ENCODE results near the gene SOHLH1. TPM values are rescaled to one million over a fixed set of nuclear protein-coding genes. Genes with fewer than 3 reads are reported as not detected.

The SOHLH1 gene
- total RNA-seq, 1 experiment from 2014 or later, result not detected

GRCh38 chr9:135736272-135736978, 37.1 kb upstream of the SOHLH1 start:
- DNase-seq, result no peak

GRCh38 chr9:135734616-135735144, 35.4 kb upstream of the SOHLH1 start:
- Histone ChIP-seq H3K9me3 (no peaks in the 10 kb centered on the region), H3K4me3 (no peak overlapping the region), H3K27me3 (peaks cover 3% of the 10 kb centered on the region; the same call in 1 of the 2 replicates), H3K36me3 (no peaks in the 10 kb centered on the region)
- DNase-seq, result no peak

More at GRCh38 chr9:135736272-135736978, 37.1 kb upstream of the SOHLH1 start:
- H3K27me3 ChIP-seq, result peaks cover 3% of the 10 kb centered on the region; the same call in 1 of the 2 replicates
- H3K4me3 ChIP-seq, result no peak overlapping the region
- H3K9me3 ChIP-seq, result no peaks in the 10 kb centered on the region
- H3K36me3 ChIP-seq, result no peaks in the 10 kb centered on the region

- Histone ChIP-seq H3K4me3 (no peak overlapping the region), H3K9me3 (no peaks in the 10 kb centered on the region), H3K36me3 (no peaks in the 10 kb centered on the region), H3K27me3 (peaks cover 3% of the 10 kb centered on the region; the same call in 1 of the 2 replicates)
- DNase-seq, result no peak
Measured at GRCh38 chr9:135732569-135733257, 33.4 kb upstream of the SOHLH1 start.

- Histone ChIP-seq H3K9me3 (no peaks in the 10 kb centered on the region), H3K27me3 (peaks cover 3% of the 10 kb centered on the region; the same call in 1 of the 2 replicates), H3K36me3 (no peaks in the 10 kb centered on the region), H3K4me3 (no peak overlapping the region)
- DNase-seq, result no peak
Measured at GRCh38 chr9:135731454-135731853, 32.2 kb upstream of the SOHLH1 start.

- H3K36me3 ChIP-seq, result no peaks in the 10 kb centered on the region
- no peaks in the 10 kb centered on the region for H3K27me3 ChIP-seq
- no peak overlapping the region for H3K4me3 ChIP-seq
- no peak for DNase-seq
- no peaks in the 10 kb centered on the region for H3K9me3 ChIP-seq
Measured at GRCh38 chr9:135729480-135729879, 30.2 kb upstream of the SOHLH1 start.

- H3K9me3 ChIP-seq, result no peaks in the 10 kb centered on the region
- no peaks in the 10 kb centered on the region for H3K36me3 ChIP-seq
Measured at GRCh38 chr9:135728436-135729110, 29.3 kb upstream of the SOHLH1 start.

GRCh38 chr9:135727257-135727875, 28.1 kb upstream of the SOHLH1 start:
- no peaks in the 10 kb centered on the region for H3K9me3 ChIP-seq
- DNase-seq, result no peak
- no peak overlapping the region for H3K4me3 ChIP-seq
- no peaks in the 10 kb centered on the region for H3K36me3 ChIP-seq
- H3K27me3 ChIP-seq, result no peaks in the 10 kb centered on the region

More at GRCh38 chr9:135728436-135729110, 29.3 kb upstream of the SOHLH1 start:
- Histone ChIP-seq H3K27me3 (no peaks in the 10 kb centered on the region), H3K4me3 (no peak overlapping the region)
- no peak for DNase-seq

- H3K9me3 ChIP-seq, result no peaks in the 10 kb centered on the region
- no peak overlapping the region for H3K4me3 ChIP-seq
- H3K27me3 ChIP-seq, result no peaks in the 10 kb centered on the region
- no peaks in the 10 kb centered on the region for H3K36me3 ChIP-seq
- DNase-seq, result no peak
Measured at GRCh38 chr9:135726138-135726853, 27.0 kb upstream of the SOHLH1 start.

GRCh38 chr9:135724186-135724787, 25.0 kb upstream of the SOHLH1 start:
- Histone ChIP-seq H3K27me3 (no peaks in the 10 kb centered on the region), H3K4me3 (no peak overlapping the region), H3K9me3 (no peaks in the 10 kb centered on the region), H3K36me3 (no peaks in the 10 kb centered on the region)
- no peak for DNase-seq

GRCh38 chr9:135722365-135722764, 23.1 kb upstream of the SOHLH1 start:
- no peak overlapping the region for H3K4me3 ChIP-seq
- DNase-seq, result no peak
- H3K9me3 ChIP-seq, result no peaks in the 10 kb centered on the region
- no peaks in the 10 kb centered on the region for H3K27me3 ChIP-seq
- H3K36me3 ChIP-seq, result no peaks in the 10 kb centered on the region

- Histone ChIP-seq H3K27me3 (peaks cover 11% of the 10 kb centered on the region), H3K9me3 (no peaks in the 10 kb centered on the region), H3K36me3 (no peaks in the 10 kb centered on the region), H3K4me3 (no peak overlapping the region)
- no peak for DNase-seq
Measured at GRCh38 chr9:135719472-135719871, 20.2 kb upstream of the SOHLH1 start.

GRCh38 chr9:135718616-135719015, 19.3 kb upstream of the SOHLH1 start:
- peak; percentile 89 for DNase-seq
- no peak overlapping the region for H3K4me3 ChIP-seq
- H3K36me3 ChIP-seq, result no peaks in the 10 kb centered on the region
- H3K9me3 ChIP-seq, result no peaks in the 10 kb centered on the region
- H3K27me3 ChIP-seq, result peaks cover 11% of the 10 kb centered on the region

GRCh38 chr9:135717410-135717809, 18.1 kb upstream of the SOHLH1 start:
- Histone ChIP-seq H3K36me3 (no peaks in the 10 kb centered on the region), H3K9me3 (no peaks in the 10 kb centered on the region), H3K27me3 (peaks cover 11% of the 10 kb centered on the region), H3K4me3 (no peak overlapping the region)
- DNase-seq, result no peak

GRCh38 chr9:135716045-135716444, 16.8 kb upstream of the SOHLH1 start:
- peaks cover 11% of the 10 kb centered on the region for H3K27me3 ChIP-seq
- H3K36me3 ChIP-seq, result no peaks in the 10 kb centered on the region
- H3K9me3 ChIP-seq, result no peaks in the 10 kb centered on the region
- no peak for DNase-seq
- no peak overlapping the region for H3K4me3 ChIP-seq

- Histone ChIP-seq H3K36me3 (no peaks in the 10 kb centered on the region), H3K4me3 (no peak overlapping the region), H3K9me3 (no peaks in the 10 kb centered on the region), H3K27me3 (peaks cover 11% of the 10 kb centered on the region)
- no peak for DNase-seq
Measured at GRCh38 chr9:135715056-135715595, 15.8 kb upstream of the SOHLH1 start.
